NCI-H2171 treated with DMSO at 0.1 percent for 48 hours (cell line): ENCODE results near the gene ZMYND8.
"Not testable (repeated sequence)": the region's sequence is repeated elsewhere in the genome, so short reads cannot be mapped to it uniquely, and the experiment has no call there.

Experiments used
- DNase-seq: peaks from one replicate; lab custom pipeline; 2025; lab: John Stamatoyannopoulos, UW

The ZMYND8 gene

GRCh38 chr20:47310729-47311128 lies 45.8 kb downstream of the ZMYND8 start:
- DNase-seq: no peak

- DNase-seq: no peak
These were observed 46.6 kb downstream of the ZMYND8 start for GRCh38 chr20:47309806-47310426.

DNA sequence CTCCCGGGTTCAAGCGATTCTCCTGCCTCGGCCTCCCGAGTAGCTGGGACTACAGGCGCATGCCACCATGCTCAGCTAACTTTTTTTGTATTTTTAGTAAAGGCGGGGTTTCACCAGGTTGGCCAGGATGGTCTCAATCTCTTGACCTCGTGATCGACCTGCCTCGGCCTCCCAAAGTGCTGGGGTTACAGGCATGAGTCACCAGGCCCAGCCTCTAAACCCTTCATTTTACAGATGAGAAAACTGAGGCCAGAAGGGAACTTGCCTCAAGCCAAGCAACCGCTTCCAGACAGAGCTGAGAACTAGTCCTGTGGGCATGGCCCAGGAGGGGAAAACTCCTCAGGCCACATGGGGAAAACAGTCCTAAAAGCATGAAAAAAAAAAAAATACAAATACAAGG lies 47.1 kb downstream of the ZMYND8 start:
- no peak for DNase-seq

- not testable (repeated sequence) for DNase-seq
These were observed 48.9 kb downstream of the ZMYND8 start for GRCh38 chr20:47307569-47307968.

DNA sequence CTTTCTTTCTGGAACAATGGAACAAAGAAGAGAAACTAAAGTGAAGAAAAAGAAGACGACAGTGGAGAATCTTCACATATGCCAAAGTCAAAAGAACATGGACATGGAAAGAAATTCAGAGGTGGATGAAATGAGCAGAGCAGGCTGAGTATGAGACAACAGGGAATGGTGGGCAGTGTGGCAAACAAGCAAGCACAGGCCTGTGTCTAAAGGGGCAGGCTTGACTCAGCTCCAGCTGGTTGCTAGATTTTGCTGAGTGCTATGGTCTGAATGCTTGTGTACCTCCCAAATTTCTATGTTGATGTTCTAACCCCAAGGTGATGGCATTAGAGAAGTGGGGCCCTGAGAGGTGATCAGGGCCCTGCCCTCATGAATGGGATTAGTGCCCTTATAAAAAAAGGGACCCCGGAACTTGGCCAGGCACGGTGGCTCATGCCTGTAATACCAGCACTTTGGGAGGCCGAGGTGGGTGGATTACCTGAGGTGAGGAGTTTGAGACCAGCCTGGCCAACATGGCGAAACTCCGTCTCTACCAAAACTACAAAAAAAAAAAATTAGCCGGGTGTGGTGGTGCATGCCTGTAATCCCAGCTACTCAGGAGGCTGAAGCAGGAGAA lies 49.6 kb downstream of the ZMYND8 start:
- no peak for DNase-seq

DNA sequence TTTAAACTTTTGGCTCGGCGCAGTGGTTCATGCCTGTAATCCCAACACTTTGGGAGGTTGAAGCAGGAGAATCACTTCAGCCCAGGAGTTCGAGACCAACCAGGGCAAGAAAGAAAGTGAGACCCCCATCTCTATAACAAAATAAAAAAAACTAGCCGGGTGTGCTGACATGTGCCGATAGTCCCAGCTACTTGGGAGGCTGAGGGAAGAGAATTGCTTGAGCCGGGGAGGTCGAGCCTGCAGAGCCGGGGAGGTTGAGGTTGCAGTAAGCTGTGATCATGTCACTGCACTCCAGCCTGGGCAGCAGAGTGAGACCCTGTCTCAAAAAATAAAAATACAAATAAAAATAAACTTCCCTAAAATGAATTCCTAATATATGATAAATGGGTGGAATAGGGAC lies 50.4 kb downstream of the ZMYND8 start:
- DNase-seq: no peak

- DNase-seq: no peak
These were observed 50.8 kb downstream of the ZMYND8 start for GRCh38 chr20:47305667-47306066.

- no peak for DNase-seq
These were observed 52.2 kb downstream of the ZMYND8 start for GRCh38 chr20:47304287-47304686.

DNA sequence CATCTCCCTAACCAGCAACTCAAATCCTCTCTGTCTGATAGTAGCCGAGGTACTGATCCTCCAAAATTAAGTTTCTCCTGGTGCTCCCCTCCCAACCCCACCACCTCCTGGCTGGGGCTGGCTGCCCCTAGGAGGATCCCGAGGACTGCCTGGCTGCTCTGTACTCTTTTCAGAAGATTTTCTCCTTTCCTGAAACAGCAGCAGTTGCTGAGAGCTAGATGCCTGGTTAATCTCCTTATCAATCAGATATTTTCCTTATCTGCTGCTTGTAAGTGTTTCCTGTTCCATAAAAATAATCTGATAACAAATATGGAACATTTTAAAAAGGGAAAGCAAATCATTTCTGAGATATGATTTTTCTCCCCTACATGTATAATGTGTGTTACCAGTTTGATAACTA lies 52.8 kb downstream of the ZMYND8 start:
- no peak for DNase-seq

GRCh38 chr20:47300071-47300470 lies 56.4 kb downstream of the ZMYND8 start:
- DNase-seq: no peak

DNA sequence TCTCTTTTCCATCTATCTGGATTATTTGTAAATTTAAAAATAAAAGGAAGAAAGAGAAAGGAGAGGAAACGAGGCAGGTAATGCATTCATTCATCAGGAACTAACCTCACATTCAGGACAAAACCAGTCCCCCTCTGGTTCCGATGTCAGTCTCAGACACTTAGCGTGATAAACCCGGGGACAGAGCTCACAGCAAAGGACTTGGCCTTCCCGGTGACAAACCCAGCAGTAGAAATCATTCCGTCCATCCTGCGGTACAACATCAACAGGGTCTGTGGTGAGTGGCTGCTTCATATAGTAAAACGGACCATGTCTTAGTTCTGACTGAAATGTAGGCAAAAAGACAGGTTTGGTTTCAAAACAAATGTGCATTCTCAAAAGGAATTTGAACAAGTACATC lies 57.9 kb downstream of the ZMYND8 start:
- no peak for DNase-seq

DNA sequence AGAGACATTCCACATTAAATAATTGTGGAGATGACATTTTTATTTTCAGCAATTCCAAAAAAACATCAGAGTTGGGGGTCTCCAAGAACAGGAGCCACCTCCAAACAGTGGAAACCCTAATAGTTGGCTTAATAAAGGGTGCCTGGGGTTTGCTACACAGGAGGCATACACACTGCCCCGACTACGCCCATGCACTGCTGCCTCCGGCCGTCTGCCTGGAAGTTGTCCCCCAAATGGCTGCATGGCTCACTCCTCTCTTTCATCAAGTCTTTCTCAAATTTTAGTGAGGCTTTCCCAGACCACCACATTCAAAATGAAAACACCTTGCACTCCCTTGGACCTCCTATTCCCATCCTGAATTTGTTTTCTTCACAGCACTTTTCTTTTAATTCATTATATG lies 58.8 kb downstream of the ZMYND8 start:
- no peak for DNase-seq

DNA sequence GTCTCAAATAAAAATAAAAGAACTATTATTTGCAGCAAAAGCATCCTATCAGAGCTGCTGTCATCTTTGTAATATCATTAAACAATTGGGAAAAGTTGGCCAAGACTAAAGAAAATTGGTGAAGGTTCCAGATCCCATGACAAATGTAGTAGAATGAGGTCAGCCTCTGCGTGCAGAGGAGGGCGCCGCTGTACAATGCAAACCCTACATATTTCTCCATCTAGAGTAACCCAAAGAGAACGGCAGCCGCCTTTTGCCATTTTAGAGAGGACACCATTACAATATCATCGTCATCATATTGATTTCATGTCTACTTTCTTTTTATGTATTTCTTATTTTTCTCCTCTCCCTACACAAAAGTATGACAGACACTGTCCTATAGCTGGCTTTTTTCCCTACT lies 59.5 kb downstream of the ZMYND8 start:
- DNase-seq: no peak

DNA sequence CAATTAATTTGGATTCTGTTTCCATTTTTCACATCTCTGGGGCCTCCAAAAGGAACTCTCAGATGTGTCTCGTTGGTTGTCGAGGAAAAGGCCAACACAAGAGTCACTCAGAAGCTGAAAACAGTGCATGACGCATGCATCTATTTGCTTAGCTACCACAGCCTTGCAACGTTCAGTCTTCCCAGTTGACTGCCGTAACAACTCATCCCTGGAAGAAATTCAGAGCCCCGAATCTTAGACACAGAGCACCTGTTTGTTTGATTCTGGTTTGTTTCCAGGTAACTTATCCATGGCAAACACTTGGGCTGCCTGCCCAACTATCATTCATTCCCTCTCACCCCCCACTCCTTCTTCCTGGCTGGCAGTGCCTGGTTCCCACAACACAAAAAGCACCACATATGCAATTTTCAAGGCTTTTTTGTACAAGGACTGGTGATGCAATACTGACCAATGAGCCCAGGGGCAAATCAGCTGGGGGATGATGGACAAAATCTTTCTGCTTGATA lies 60.5 kb downstream of the ZMYND8 start:
- no peak for DNase-seq

DNA sequence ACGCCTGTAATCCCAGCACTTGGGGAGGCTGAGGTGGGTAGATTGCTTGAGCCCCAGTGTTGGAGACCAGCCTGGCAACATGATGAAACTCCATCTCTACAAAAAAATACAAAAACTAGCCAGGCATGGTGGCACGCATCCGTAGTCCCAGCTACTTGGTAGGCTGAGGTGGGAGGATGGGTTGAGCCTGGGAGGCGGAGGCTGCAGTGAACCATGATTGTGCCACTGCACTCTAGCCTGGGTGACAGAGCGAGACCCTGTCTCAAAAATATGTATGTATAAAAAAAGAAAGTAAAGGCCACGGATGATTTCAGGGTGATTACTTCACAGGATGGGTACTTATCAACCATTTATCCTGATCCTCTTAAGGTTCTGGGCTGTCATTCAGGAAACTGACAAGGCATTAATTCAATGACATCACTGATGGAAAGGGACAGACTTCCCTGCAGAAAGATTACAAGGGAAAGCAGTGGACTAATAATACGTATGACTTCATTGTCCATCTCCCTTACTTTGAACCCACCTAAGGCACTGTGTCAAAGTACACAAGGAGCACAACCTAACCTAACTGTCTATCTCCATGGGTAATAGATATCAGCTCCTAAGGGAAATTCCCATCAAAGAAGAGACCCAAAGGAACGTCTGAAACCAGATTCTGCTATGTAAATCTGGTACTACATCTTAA lies 61.2 kb downstream of the ZMYND8 start:
- DNase-seq: no peak

- DNase-seq: no peak
These were observed 62.9 kb downstream of the ZMYND8 start for GRCh38 chr20:47293631-47294030.

DNA sequence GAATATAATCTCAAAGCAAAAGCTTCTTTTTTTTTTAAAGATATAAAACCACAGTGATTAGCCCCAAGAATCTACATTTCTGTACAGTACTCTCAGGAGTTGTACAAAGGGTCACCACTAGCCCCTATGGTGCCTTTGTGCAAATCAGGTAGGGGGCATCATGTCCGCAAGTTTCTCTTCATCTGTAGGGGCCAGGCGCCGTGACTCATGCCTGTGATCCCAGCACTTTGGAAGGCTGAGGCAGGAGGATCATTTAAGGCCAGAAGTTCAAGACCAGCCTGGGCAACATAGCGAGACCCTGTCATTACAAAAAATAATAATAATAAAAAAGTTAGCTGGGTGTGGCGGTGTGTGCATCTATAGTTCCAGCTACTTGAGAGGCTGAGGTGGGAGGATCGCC lies 63.9 kb downstream of the ZMYND8 start:
- no peak for DNase-seq

- no peak for DNase-seq
These were observed 65.7 kb downstream of the ZMYND8 start for GRCh38 chr20:47290666-47291430.

GRCh38 chr20:47290008-47290407 lies 66.5 kb downstream of the ZMYND8 start:
- DNase-seq: no peak

- DNase-seq: no peak
These were observed 67.4 kb downstream of the ZMYND8 start for GRCh38 chr20:47289096-47289495.

DNA sequence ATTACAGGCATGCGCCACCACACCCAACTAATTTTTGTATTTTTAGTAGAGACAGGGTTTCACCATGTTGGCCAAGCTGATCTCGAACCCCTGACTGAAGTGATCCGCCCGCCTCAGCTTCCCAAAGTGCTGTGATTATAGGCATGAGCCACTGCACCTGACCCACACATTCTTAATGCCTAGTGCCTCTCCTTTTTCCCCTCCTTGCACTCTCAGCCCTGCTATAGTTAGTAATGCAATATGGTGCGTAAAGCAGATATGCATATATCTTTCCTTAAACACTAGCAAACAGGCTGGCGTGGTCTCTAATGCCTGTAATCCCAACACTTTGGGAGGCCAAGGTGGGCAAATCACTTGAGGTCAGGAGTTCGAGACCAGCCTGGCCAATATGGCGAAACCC lies 68.0 kb downstream of the ZMYND8 start:
- DNase-seq: not testable (repeated sequence)

- DNase-seq: no peak
These were observed 68.8 kb downstream of the ZMYND8 start for GRCh38 chr20:47287609-47288144.
